AG09309 (cell line): ENCODE measurements around the gene IPO11.

ENCODE experiments used
- DNase-seq: peaks from one replicate; pipeline ENCODE4 v3.0.0-alpha.2; 2010; ENCODE audit warnings: low read depth
- H3K4me3 ChIP-seq: 2 replicates; pipeline ENCODE4 v1.5.1; 2011; ENCODE audit warnings: mild to moderate bottlenecking, low read depth, low read length, moderate library complexity; ENCODE audit not compliant: control insufficient read depth
- TF ChIP-seq, protein P1 (sequence below): IDR thresholded peaks from 2 replicates; pipeline ENCODE4 v1.5.1; 2011; ENCODE audit warnings: mild to moderate bottlenecking, low read depth, low read length, inconsistent platforms; ENCODE audit not compliant: insufficient read depth, control insufficient read depth; ENCODE audit errors: missing control alignments

The IPO11 gene

DNA sequence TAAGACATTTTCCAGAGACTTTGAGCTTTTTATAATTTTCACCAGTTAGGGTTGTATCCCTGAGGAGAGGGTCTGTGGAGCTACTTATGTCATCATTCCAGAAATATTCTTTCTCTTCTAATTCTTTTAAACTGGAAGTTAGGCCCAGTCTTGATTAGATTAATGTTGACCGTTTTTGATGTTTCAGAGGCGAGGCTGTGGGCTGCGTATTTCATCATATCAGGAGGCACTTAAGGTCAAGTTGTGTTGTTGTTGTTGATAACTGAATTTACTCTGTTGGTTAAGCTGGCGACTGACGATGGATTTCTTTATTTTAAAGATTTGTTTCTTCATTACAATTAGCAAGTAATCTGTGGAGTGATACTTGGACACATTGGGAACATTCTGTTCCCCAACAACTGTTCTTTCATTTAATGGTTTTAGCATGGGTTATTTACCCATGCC lies 20.1 kb downstream of the IPO11 start:
- no peak for DNase-seq
- no peak overlapping the region for H3K4me3 ChIP-seq
- TF ChIP-seq, protein P1, sequence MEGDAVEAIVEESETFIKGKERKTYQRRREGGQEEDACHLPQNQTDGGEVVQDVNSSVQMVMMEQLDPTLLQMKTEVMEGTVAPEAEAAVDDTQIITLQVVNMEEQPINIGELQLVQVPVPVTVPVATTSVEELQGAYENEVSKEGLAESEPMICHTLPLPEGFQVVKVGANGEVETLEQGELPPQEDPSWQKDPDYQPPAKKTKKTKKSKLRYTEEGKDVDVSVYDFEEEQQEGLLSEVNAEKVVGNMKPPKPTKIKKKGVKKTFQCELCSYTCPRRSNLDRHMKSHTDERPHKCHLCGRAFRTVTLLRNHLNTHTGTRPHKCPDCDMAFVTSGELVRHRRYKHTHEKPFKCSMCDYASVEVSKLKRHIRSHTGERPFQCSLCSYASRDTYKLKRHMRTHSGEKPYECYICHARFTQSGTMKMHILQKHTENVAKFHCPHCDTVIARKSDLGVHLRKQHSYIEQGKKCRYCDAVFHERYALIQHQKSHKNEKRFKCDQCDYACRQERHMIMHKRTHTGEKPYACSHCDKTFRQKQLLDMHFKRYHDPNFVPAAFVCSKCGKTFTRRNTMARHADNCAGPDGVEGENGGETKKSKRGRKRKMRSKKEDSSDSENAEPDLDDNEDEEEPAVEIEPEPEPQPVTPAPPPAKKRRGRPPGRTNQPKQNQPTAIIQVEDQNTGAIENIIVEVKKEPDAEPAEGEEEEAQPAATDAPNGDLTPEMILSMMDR = no peak

DNA sequence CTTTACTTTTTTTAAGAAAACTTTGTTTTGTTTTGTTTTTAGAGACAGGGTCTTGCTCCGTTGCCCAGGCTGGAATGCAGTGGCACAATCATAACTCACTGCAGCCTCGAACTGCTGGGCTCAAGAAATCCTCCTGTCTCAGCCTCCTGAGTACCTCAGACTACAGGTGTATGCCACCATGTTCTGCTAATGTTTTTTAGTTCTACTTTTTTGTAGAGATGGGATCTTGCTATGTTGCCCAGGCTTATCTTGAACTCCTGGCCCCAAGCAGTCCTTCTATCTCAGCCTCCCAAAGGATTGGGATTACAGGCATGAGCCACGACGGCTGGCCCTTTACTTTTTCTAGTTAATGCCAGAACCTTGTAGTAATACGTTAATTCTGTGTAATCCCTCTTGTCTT lies 36.0 kb downstream of the IPO11 start:
- H3K4me3 ChIP-seq = no peak overlapping the region
- TF ChIP-seq, protein P1 = no peak
- DNase-seq = no peak

DNA sequence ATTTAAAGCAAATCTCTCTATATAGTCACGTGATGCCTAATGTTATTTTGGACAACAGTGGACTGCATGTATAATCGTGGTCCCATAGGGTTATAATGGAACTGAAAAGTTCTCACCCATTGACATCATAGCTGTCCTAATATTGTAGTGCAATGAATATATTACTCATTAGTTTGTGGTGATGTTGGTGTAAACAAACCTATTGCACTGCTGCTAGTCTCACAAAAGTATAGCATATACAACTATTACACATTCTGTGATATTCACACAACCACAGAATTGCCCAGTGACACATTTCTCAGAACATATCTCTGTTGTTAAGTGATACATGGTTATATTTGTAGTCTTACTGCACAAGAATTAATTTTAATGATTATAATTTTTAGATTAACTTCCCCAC lies 37.7 kb downstream of the IPO11 start:
- TF ChIP-seq, protein P1 = no peak
- DNase-seq = no peak
- no peak overlapping the region for H3K4me3 ChIP-seq

DNA sequence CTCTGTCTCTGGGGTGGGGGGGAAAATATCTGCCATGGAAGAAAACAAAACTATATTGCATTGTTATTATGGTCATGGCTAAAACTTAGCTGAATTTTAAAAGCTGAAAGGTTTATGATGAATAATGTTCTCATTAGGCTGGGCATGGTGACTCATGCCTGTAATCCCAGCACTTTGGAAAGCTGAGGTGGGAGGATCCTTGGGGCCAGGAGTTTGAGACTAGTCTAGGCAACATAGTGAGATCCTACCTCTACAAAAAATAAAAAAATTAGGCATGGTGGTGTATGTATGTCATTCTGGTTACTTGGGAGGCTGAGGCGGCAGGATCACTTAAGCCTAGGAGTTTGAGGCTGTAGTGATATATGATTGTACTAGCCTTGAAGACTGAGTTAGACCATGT lies 44.5 kb downstream of the IPO11 start:
- no peak for DNase-seq
- no peak overlapping the region for H3K4me3 ChIP-seq
- TF ChIP-seq, protein P1 = no peak

DNA sequence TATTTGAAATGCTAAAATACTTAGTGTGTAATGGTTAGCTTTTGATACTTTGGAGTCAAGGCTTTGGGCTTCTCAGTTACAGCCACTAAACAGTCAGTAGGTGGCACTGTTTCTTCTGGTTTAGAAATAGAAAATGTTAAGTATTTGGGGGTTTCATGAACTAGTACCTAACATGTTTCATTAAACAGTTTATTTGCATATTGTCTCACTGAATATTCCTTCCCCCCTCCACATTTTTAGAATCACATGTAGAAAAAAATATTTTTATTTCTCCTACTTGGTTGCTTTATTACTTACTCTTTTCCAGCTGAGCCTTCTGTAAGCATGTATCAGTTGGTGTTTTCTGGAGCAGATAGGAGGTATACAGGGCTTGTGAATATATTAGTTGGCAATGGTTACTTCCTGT lies 48.0 kb downstream of the IPO11 start:
- DNase-seq = no peak
- TF ChIP-seq, protein P1 = peak; percentile 74
- H3K4me3 ChIP-seq = no peak overlapping the region

DNA sequence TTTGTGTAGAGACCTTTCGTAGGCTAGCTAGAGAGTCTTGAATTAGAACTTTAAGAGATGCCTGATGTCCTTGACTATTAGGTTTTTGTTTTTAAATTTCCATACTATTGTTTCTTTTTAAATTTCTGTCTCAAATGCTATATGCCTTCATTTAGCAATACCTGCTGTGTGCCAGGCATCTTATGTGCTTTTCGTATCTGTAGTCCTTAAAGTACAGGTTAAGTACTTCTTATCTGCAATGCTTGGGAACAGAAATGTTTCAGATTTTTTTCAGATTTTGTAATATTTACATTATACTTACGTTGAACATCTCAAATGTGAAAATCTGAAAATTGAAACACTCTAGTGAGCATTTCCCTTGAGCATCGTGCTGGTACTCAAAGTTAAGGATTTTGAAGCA lies 49.0 kb downstream of the IPO11 start:
- no peak for DNase-seq
- H3K4me3 ChIP-seq = no peak overlapping the region
- TF ChIP-seq, protein P1 = no peak
